ENCODE measurements around the gene ZNF512B.
"Not testable (repeated sequence)": the region's sequence is repeated elsewhere in the genome, so short reads cannot be mapped to it uniquely, and the experiment has no call there.

Gene ZNF512B

GRCh38 chr20:63978319-63979228 lies 8.8 kb upstream of the ZNF512B start:
- DNase-seq (ENCODE audit: low read depth in 1 of 2, low spot score in 1 of 2), result peak in 1 of 2 donors; percentile 40

GRCh38 chr20:63977739-63978276 lies 8.1 kb upstream of the ZNF512B start:
- peak in 1 of 2 donors; percentile 33 for DNase-seq (ENCODE audit: low read depth in 1 of 2, low spot score in 1 of 2)

GRCh38 chr20:63976980-63977738 lies 7.4 kb upstream of the ZNF512B start:
- no peak for DNase-seq (ENCODE audit: low read depth in 1 of 2, low spot score in 1 of 2)

DNA sequence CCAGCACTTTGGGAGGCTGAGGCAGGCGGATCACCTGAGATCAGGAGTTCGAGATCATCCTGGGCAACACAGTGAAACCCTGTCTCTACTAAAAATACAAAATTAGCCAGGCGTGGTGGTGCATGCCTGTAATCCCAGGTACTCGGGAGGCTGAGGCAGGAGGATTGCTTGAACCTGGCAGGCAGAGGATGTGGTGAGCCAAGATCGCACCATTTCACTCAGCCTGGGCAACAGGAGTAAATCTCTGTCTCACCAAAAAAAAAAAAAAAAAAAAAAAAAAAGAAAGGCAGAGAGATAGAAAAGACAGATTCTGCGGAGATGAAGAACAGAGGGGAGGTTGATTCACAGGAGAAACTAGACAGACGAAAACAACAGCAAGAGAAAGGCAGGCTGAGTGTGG lies 6.8 kb upstream of the ZNF512B start:
- not testable (repeated sequence) for DNase-seq (ENCODE audit: low read depth in 1 of 2, low spot score in 1 of 2)

DNA sequence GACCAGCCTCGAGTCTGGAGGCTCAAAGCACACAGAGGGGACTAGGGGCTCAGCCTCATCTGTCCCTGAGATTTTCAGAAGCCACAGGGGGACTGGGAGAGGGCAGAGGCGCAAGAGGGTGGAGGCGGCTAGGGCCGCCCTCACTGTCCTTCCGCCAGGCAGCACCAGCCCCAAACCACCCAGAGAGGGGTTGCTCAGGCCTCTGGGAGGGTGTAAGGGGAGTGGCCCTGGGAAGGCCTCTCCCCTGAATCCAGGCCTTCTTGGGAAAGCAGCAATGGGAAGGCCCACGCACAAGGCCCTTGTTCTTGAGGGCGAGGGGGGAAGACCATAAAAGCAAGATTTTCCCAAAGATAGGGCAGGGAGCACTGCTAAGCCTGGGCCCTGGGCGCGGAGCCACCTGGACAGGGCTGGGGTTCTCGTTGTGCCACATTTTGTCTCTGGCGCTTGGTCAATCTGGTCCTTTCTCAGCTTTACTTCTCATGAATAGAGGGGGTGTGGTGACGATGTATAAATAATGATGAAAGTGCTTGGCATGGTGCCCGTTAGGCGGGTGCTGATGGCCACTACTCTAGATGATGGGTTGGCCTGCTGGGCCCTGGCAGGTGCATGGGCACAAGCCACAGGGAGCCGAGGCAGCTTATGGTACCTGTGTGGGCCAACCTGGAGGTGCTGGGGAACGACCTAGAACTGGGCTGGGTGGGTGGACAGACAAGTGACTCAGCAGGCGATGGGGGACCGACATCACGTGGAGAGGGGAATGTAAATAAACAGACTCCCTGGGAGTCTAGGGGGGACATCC lies 4.9 kb upstream of the ZNF512B start:
- no peak for DNase-seq (ENCODE audit: low read depth in 1 of 2, low spot score in 1 of 2)

- DNase-seq (ENCODE audit: low read depth in 1 of 2, low spot score in 1 of 2), result peak; percentile 68 to 71
Observed at GRCh38 chr20:63973636-63974401, 4.1 kb upstream of the ZNF512B start.

DNA sequence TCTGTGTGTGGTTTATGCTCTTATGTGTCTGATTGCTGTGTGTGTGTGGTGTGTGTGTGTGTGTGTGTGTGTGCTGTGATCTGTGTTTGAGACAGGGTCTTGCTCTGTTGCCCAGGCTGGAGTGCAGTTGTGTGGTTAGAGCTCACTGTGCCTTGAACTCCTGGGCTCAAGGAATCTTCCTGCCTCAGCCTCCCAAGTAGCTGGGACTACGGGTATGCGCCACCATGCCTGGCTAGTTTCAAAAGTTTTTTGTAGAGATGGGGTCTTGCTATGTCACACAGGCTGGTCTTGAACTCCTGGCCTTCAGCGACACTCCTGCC lies 3.4 kb upstream of the ZNF512B start:
- no peak for DNase-seq (ENCODE audit: low read depth in 1 of 2, low spot score in 1 of 2)

DNA sequence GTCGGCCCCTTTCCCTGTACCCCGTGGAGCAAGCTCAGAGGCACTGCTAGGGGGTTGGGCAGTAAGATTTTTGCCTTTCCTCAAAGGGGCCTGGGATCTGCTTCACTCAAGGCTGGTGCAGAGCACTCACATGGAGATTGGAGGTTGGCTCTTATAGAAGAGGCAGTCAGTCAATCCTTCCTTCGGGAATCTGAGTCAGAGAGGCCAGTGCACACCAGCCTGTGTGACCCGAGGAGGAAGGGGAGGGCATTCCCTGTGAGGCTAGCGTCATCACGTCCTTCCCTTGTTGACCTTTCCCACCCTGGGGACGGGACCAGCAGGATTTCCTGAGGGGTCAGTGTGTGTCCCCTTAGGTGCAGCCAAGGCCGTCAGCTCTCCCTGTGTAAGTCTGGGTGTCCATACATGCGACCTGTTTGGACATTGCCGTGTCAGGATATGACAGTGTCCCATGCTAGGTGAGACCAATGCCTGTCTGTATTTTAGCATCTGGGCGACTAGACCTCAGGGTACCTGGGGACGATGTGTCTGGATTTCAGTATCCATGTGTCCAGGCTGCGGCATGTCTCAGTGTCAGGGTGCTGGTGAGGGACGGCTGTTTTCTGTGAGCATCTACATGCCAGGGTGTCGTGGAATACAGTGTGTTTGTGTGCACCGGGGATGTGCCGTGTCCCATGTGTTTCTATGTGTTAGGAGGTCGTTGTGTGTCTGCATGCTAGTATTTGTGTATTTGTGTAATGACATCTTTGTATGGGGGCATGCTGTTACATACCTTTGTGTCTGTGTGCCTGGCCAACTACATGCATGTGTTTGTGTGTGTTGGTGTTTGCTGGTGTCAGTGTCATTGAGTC lies 2.8 kb upstream of the ZNF512B start:
- no peak for DNase-seq (ENCODE audit: low read depth in 1 of 2, low spot score in 1 of 2)

DNA sequence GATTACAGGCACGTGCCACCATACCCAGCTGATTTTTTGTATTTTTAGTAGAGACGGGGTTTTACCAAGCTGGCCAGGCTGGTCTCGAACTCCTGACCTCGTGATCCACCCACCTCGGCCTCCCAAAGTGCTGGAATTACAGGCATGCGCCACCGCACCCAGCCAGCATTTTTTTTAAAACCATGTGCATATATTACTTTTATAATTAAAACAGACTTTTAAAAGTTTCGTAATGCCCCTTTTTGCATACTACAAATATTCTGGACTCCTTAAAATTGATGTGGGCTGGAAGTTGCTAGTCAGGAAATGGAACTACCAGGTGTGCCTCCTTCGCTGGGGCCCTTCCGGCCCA lies 2.2 kb upstream of the ZNF512B start:
- not testable (repeated sequence) for DNase-seq (ENCODE audit: low read depth in 1 of 2, low spot score in 1 of 2)

DNA sequence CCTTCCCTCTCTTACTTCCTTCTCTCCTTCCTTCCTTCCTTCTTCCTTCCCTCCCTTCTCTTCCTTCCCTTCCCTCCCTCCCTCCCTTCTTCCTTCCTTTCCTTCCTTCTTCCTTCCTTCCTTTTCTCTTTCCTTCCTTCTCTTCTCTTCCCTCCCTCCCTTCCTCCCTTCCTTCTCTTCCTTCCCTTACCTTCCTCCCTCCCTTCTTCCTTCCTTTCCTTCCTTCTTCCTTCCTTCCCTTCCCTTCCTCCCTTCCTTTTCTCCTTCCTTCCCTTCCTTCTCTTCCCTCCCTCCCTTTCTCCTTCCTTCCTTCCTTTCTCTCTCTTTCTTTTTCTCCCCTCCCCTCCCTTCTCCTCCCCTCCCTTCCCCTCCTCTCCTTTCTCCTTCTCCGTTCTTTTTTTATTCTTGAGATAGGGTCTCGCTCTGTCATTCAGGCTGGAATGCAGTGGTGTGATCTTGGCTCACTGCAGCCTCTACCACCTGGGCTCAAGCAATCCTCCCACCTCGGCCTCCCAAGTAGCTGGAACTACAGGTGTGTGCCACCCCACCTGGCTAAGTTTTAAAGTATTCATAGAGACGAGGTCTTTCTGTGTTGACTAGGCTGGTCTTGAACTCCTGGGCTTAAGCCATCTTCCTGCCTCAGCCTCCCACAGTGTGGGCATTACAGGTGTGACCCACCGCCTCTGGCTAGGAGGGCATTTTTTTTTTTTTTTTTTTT lies 1.1 kb upstream of the ZNF512B start:
- no peak for DNase-seq (ENCODE audit: low read depth in 1 of 2, low spot score in 1 of 2)

DNA sequence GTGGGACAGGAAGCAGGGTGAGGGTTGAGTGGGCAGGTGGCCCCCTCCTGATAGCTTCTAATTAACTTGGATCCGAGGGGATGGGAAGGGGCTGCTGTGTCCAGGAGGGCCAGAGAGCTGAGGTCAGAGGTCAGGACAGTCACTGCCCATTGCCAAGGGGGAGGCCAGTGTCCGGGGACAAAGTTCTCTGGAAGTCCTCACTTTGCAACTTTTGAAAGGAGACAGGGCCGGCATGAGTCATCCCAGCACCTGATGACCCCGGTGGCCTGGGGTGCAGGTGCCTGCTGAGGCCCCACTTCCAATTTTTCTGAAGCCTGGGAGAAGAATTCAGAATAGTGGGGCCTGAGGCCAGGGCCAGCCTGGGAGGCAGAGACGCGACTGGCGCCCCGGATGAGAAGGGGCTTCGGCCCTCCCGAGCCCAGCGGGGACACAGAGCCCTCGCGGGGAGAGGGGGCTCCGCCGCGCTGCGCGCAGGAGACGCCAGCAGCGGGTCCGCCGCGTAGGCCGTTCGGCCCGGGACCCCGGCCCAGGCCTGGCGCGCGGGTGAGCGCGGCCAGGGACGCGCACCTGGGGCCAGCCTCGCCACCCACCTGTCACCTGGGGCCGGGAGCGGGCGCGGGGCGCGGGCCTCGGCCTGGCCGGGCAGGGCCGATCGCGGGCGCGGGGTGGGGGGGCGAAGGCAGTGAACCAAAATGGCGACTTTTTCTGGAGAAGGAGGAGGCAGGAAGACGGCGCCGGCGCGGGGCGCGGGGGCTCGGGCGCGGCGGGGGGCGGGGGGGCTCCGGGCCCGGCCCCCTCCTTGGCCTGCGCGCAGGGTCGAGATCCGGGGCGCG lies 586 bp downstream of the ZNF512B start:
- DNase-seq (ENCODE audit: low read depth in 1 of 2, low spot score in 1 of 2), result no peak

- no peak for DNase-seq (ENCODE audit: low read depth in 1 of 2, low spot score in 1 of 2)
Observed at GRCh38 chr20:63968136-63968927, 1.4 kb downstream of the ZNF512B start.

DNA sequence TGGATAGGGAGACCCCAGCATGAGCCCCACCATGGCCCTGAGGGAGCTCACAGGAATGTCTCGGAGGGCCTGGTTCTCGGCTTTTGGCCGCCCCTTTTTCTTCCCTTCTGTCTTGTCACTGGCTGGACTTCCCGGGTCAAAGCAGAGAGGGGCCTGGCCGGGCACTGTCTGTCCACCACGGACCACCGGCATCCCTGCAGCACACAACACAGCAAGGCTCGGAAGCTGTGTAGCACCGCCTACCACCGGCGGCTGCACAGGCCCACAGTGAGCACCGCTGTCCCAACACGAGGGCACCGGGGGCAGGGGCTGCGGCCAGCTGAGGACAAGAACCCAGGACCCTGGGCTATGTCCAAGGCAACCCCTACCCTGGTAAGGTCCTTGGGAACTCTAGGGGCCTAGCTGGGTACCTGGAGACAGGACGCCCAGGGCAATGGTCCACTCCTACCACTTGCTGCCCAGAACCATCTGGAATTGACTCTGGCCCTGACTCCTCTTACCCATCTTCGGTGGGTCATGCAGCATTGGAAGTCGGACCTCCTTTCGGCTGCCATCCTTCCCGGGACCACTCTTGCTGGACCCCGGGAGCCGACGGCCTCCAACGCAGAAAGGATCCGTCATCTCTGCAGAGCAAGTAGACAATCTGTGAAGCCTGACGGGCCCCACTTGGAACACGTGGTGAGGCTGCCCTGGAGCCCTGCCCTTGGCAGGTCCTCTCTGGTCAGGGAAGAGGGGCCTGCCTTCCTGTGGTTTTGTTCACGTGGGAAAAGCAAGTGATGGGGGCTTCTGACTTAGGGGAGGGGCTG lies 2.2 kb downstream of the ZNF512B start:
- DNase-seq (ENCODE audit: low read depth in 1 of 2, low spot score in 1 of 2), result no peak

GRCh38 chr20:63966944-63967322 lies 2.8 kb downstream of the ZNF512B start:
- no peak for DNase-seq (ENCODE audit: low read depth in 1 of 2, low spot score in 1 of 2)

- no peak for DNase-seq (ENCODE audit: low read depth in 1 of 2, low spot score in 1 of 2)
Observed at GRCh38 chr20:63966172-63966943, 3.4 kb downstream of the ZNF512B start.

GRCh38 chr20:63964412-63964811 lies 5.3 kb downstream of the ZNF512B start:
- DNase-seq (ENCODE audit: low read depth in 1 of 2, low spot score in 1 of 2), result no peak
